CD1c-positive myeloid dendritic cell (primary cell): ENCODE measurements around the gene PHC2.
"Not testable (repeated sequence)": the region's sequence is repeated elsewhere in the genome, so short reads cannot be mapped to it uniquely, and the experiment has no call there.

Source experiments
- DNase-seq: peaks from one replicate; pipeline ENCODE4 v3.0.0-alpha.2; 2016; ENCODE audit errors: extremely low spot score

Gene PHC2

GRCh38 chr1:33294071-33295010, 136.6 kb downstream of the PHC2 start:
- DNase-seq: no peak

DNA sequence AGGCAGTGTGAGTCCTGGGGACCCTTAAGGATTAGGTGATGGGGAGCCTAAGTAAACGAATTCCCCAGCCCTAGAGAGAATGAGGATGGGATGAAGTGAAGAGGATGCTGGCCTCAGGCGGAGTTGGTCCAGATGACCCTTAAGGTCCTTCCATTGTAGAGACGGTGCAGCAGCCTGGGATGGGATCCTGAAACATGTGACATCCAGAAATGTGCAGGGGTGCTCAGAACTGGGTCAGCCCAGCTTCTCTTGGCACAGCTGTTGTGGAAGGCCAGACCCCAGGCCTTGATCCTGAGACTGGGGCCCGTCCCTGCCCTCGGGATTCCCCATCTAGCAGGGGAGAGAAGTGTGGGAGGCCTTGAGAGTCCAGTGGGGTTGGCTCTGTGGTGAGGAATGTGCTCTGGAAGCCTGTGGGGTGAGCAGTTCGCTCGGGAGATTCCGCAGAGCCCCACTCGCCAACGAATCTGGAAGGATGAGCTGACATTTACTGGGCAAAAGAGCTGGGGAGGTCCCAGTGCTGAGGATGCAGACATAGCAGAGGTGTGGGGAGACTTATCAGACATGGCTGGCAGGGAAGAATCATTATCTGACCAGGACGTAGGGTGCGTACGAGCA, 138.1 kb downstream of the PHC2 start:
- DNase-seq: no peak

- DNase-seq: not testable (repeated sequence)
These were observed 140.3 kb downstream of the PHC2 start for GRCh38 chr1:33290615-33291014.

DNA sequence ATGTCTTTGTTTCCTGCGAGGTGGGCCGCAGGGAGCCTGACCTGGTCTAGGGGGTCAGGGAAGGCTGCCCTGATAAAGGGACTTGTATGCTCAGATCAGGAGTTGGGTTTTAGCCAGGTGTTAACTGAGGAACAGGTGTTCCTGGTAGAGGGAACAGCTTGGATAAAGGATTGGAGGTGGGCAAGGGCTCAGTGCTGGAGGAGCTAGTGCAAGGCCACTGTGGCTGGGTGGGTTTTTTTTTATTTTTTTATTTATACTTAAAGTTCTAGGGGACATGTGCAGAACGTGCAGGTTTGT, 141.1 kb downstream of the PHC2 start:
- DNase-seq: no peak

GRCh38 chr1:33288976-33289857, 141.7 kb downstream of the PHC2 start:
- DNase-seq: no peak

GRCh38 chr1:33287317-33287716, 143.6 kb downstream of the PHC2 start:
- no peak for DNase-seq

GRCh38 chr1:33286451-33287185, 144.3 kb downstream of the PHC2 start:
- no peak for DNase-seq

DNA sequence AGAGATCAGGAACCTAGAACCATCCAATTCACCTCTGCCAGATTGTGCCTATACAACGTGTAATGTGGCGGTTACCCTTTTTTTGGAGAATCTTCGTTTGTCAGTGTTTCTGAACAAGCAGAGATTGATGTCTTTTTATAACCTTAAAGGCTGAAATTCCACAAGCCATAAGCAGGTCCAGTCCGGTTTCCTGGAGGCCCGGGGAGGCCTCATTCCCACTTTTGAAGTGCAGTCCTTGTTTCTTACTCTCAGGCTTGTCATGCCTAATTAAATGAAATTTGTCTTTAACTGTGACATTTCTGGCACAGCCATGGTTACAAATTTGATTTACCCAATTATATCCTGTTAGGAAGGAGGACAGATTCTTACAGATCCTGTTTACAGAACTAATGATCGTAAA, 146.8 kb downstream of the PHC2 start:
- DNase-seq: no peak

DNA sequence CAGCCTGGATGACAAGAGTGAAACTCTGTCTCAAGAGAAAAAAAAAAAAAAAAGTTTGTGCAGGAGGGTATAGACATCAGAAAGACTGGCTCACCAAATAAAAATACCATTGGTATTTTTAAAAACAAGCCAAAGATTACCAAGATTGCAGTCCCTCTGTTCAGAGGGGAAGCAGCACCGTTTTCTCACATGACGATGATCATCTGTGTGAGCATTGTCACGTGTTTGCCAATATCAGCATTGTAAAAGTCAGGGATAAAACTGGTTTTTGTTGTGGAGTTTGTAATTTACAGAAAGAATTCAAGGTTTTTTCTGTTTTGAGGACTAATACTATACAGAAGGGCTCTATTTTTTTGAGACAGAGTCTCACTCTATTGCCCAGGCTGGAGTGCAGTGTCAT, 148.1 kb downstream of the PHC2 start:
- no peak for DNase-seq

DNA sequence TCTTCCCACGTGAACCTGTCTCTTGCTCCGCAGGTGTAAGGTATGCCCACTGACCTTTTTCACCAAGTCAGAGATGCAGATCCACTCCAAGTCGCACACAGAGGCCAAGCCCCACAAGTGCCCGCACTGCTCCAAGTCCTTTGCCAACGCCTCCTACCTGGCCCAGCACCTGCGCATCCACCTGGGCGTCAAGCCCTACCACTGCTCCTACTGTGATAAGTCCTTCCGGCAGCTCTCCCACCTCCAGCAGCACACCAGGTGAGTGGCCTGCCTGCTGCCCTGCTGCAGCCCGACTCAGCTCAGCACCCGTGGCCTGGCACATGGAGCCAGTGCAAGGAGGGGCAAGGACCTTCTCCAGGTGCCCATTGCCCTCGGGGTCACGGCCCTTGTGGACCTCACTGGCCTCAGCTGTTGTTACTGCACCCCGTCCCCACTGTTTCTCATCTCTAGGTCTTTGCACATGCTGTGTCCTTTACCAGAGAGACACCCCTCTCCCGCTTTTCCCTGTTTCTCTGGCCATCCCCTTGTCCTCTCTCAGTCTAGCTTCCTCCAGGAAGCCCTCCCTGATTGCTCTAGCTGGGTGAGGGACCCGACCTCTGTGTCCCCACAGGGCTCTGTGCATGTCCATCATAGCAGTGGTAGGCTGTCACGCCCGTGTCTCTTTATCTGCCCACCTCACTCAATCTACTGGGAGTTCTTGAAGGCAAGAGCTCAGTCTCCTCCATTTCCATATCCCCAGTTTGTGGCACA, 149.2 kb downstream of the PHC2 start:
- no peak for DNase-seq

- DNase-seq: no peak
These were observed 150.7 kb downstream of the PHC2 start for GRCh38 chr1:33280091-33280661.

GRCh38 chr1:33277488-33278084, 153.3 kb downstream of the PHC2 start:
- DNase-seq: no peak

DNA sequence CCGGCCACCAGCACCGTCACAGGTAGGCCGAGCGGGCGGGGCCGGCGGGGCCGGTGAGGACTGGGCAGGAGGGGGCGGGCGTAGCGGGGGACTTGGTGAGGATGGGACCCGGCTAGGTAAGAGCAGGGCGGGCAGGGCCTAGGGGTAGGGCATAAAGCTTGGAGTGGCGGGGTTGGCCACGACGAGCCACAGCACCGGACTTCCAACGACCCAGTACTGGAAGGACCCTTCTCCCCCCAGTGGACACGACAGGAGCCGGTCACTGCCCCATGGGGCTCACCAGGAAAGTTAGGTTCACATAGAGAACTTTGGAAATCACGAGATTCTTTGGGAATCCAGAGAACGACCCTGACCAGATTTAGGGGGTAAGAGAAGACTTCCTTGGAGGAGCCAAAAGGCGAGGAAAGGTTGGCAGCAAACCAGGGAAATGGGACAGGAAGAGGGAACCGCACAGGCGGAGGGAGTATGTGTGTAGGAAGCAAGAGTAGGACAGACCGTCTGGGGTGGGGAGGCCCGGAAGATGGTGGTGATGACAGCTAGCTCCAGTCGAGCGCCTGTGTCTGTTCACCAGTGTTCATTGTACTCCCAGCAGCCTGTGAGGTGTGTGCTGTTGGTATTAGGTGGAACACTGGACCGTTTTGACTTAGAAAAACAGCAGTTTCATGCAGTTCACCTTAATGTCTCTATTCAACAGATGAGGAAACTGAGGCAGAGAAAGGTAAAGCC, 154.2 kb downstream of the PHC2 start:
- no peak for DNase-seq

GRCh38 chr1:33275706-33276572, 155.0 kb downstream of the PHC2 start:
- DNase-seq: no peak

DNA sequence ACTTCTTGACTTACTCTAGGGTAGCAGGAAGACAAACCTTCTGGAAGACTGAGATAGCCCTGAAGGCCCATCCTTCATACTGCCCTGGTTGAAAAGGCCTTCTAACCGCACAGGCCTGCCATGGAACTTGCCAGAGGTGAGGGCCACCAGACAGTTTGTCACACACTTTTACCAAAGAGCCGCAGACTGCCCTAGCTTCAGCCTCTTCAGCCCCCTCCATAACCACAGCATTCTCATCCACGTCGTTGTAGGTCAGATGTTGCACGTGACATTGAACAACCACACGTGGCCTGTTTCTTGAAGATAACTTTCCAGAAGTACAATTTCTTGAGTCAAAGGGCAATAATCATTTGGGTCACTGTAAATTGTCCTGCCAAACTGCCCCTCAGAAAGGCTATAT, 155.7 kb downstream of the PHC2 start:
- no peak for DNase-seq

DNA sequence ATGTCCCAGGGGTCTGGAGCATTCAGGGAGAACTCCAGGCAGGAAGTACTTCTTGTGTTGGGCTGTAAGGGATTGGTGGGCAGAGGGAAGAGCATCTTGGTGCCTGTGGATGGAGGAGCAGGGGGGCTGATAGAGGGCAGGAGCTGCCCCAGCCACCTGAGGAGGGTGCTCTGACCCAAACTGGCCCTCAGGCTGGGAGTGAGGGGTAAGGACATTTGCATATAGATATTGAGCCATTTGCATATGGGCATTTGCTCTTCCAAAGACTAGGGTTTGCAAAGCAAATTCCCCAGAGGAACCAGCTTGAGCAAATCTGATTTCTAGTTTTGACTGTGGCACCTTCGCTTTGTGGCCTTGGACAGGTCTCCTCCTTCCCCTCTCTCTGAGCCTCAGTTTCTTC, 156.4 kb downstream of the PHC2 start:
- DNase-seq: no peak

- DNase-seq: no peak
These were observed 156.9 kb downstream of the PHC2 start for GRCh38 chr1:33273961-33274371.
